DMS153 treated with DMSO at 0.1 percent for 48 hours (cell line): Measurements from ENCODE around the gene ADGRB3.

ENCODE experiments used
- DNase-seq: peaks from one replicate; lab custom pipeline; 2025; ENCODE audit not compliant: unreplicated experiment; lab: John Stamatoyannopoulos, UW

ADGRB3 gene

DNA sequence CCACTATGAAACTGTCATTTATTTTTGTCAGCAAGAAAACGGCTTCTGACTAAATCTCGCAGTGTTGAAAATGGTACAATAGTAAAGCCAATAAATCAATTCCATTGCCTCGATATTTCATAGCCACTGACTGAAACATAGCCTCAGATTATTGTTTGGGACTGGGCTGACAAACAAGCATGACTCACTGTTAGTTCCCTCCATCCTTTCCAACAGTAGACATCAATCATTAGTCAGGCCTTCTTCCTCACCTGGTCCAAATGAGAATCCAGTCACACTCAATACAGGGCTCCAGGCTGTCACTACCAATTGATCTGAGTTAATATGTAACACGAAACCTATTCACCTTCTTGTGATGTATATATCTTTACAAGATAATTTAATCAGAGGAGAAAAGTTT lies 66.1 kb downstream of the ADGRB3 start:
- no peak for DNase-seq

DNA sequence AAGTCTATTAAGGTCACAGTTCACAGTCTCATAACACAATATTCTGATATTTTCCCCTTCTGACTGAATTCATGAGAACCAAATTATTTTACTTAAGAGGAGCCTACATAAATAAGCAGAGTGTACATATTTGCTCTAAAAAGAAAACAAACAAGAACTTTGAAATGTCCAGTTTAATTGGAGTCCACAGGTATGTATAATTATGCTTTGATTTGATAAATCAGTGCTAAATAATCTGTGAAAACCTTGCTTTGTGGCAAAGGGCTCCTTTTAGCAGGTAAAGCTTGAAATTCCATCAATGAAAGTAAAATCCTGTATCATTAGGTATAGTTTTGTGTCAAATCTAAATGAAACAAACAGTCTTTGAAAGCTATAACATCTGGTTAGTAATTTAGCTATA lies 69.4 kb downstream of the ADGRB3 start:
- DNase-seq = no peak

DNA sequence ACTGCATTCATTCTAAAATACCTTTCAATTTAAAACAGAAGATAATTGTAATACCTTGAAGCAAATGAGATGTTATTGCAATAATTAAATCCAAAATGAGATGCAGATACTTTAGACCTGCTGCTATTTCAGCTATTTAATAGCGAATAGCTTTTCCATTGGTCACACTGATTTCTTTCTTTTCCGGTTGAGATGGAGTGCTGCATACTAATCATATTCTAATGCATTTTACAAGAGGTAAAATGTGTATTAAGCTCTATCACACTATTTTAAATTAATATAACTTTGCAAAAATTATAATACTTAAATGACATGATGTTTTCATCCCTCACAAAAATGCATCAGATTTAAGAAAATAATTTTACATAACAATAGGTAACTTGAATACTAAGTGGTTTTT lies 74.0 kb downstream of the ADGRB3 start:
- DNase-seq = no peak

DNA sequence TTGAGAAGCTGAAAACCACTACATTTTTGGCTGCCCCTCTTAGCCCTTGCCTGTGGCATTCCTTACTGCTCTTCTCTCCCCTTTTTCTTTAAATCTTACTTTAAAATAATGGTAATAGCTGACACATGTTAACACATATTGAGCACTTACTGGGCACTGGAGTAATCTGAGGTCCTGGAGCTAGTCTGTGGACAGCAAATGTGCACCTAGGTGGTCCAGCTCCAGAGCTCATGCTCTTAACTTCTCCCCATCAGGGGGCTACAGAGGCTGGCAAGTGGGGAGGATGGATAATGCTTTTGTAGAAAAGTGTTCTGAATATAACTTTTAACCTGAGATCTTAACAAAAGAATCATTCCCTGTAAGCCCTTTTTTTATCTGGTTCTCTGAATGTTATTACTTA lies 74.8 kb downstream of the ADGRB3 start:
- no peak for DNase-seq

DNA sequence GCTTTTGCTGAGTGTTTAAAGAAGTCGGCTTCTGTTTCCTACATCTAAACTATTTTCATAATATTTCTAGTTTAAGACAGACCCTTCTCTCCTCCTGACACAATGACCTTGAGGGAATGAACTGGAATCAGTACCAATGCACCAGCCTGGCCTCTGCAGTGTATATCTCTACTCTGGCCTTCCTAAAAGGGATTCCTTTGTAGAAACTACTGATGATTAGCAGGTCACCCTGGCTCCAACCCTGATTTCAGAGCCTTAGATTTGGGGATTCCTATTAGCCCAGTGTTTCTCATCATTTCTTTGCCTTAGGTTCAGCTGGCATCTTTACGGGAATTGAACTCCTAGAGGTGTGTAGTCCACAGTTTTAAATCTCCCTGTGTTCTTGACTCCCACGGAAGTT lies 75.4 kb downstream of the ADGRB3 start:
- no peak for DNase-seq

DNA sequence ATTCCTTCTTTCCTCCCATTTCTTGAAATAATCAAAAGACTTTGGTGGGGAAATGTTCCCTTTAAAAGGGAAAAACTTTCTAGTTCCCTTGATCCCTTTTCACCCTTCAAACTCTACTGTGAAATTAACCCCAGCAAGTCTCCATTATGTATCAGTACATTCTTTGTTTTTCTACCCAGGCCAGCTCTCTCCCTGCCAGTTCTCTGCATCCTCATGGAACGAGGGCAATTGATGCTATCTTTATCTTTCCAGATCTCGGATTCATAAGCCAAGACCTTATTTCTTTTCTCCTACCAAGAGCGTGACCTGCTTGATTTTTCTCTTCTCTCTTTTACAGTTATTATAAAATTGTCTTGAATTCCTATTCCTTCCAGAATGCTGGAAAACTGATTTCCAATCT lies 75.8 kb downstream of the ADGRB3 start:
- DNase-seq = no peak

DNA sequence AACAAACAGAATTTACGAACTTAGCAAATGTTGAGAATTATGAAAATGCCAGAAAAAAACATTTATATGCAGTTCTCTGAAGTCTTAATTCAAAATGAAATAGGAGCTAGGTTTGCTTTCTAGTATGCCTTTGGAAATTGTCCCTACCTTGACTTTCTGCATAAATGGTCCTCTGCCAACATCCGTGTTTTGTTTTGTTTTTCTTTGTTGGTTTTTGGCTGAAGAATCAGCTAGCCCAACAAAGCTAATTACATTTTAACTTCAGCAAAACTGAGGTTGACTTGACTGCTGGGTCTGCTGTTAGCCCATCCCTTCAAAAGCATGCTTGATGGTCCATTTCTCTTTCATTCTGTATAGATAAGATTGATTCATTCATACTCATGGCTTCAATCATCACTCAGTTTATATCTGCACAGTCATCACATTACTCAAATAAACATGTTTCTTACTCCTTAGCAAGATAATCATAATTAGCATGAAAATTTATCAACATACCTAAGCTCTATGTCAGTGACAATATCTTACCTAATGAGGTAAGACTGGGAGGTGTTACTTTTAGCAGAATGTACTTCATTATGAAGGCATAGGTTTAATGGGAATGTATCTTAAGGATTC lies 76.4 kb downstream of the ADGRB3 start:
- DNase-seq = no peak

DNA sequence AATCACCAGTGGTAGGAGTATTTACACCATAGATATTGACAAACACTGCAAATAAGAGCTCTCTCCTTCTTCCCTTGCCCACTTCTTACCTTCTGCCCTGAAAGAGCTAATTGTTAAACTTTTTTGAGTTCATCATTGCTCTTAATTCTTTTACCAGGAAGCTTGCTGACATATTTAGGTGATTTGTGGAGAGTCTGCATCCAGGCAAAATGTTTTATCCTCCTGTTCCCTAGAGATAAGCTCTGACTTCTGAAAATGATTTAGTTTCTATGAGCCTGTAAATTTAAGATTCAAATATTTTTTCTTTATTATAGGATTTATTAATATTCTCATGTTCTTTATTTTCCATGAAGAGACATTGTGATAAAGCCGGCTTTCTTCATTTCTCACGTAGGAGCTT lies 81.5 kb downstream of the ADGRB3 start:
- no peak for DNase-seq

DNA sequence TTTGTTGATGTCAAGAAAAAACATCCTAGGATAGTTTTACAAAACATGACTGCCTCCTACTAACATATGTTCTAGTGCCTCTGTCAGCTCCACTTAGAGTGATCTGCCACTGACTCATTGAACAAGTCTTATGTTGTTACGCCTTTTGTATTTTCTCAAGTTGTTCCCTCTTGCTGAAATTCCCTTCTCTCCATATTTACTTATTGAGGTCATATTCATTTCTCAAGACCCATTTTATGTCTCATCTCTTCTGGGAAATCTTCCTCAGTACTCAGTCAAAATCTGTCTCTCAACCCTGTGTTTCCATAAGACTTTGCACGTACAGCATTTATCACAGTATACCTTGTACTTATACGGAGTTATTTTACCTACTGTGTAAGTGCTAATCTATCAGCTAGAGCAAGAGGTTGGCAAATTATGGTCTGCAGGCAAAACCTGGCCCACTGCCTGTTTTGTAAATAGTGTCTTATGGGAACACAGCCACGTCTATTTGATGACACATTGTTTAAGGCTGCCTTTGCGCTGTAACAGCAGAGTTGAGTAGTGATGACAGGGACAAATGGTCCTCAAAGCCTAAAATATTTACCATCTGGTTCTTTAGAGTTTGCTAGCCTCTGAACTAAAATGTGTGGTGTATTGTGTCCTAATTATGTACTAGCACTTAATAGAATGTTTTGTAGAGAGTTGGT lies 83.4 kb downstream of the ADGRB3 start:
- DNase-seq = peak; percentile 82

DNA sequence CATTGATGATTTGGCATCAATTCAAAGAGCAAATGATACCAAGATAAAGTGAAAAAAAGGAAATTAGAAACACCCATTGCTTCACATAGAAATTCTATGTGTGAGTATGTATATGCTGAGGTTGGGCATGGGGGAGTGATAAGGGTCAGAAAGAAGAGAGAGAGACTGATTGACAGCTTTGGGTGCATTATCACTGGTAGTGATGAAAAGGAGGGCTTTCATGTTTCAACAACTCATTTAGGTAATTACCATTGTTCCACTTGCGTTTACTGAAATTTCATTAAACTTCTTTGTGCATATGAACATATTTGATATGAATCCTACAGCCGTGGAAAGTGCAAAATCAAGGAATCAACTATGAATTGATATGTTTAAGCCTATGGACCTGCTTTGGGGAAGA lies 84.7 kb downstream of the ADGRB3 start:
- no peak for DNase-seq

DNA sequence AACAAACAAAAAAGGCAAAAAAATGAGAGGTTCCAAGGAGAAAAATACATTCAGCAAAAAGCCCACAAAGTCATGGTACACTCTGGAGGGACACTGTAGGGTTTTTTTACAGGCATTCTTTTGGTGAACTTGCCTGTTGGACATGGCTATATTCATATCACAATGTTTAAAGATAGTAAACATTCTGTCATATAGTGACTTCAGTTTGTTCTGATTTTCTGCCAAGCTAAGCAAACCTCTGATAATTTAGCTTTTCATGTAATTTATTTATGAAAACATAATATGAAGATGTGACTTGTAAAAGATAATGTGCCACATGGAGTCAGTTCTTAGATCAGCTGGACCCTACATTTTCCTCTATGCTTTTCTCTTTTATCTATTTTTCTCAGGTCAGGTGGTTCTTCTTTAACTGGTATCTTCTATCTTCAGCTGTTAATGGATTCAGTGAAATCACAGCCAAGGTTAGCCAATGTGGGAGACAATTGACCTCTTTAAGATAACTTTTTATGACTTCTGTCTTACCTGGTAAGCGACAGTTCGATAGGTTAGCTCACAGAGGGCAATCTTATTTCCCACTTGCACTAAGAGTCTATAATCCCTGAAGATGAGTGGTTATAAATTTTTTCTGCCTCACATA lies 87.9 kb downstream of the ADGRB3 start:
- no peak for DNase-seq

DNA sequence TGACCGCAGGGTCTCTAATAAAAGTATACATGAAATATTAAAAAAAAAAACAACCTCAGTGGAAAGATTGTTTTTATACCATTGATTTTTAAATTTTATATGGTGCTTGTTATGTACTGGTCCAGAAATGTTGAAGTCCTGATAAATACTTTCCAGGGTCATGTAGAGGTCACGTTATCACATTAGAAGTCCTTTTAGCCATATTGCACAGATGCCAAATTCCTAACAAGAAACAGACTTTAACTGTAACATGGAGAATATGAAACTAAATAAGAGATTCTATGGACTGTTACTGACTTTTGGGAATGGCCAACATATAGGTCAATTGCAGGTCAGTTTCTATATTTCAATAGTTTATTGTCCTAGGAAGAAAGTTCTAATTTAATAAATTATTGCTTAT lies 89.0 kb downstream of the ADGRB3 start:
- DNase-seq = no peak

DNA sequence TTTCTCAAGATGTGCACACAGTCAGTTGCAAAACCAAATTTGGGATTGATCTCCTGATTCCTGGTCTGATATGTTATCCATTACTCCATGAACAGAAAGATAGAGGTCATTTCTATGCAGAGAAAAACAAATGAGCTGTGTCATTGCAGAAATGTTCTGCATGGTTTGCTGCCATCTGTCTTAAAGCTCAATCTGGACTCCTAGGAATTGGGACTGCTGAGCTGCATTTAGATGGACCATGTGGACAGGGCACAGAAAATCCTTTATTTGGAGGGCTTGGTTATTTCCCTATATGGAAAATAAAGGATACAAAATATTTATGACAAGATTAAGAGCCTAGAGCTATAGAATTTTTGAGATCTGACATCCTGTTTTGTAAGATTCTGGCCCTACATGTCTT lies 91.3 kb downstream of the ADGRB3 start:
- DNase-seq = no peak

DNA sequence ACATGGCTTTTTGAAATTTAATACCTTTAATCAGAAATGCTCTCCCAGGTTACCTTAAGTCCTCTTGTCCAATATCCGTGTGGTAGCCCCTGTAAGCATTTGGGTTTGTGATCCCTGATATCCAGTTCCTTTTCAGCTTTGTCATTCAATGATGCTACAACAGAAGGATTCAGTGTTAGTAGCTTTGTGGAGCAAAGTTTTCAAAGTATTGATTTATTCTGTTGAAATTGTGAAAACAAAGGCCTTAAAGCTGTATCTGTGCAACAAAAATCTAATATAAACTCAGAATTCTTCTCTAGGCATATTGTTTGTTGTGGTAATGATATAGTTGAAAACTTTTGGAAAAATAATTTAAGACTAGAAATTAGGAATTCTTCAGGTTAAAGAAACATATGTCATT lies 91.9 kb downstream of the ADGRB3 start:
- no peak for DNase-seq

DNA sequence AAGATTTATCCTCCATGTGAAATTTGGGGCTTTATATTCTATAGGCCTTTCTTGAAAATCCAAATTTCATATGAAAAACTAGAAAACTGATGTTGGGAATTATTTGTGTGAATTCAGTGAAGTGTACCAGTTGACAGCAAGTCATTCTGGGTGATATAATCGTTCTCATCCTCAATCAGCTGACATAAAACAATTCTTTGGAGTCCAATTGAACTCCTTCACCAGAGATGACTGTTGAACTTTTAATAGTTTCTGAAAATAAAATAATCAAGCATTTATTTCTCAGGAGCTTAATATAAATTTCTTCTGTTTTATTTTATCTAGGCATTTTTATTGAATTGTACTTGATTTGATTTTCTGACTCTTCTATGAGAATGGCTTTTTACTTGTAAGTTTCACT lies 92.6 kb downstream of the ADGRB3 start:
- no peak for DNase-seq

DNA sequence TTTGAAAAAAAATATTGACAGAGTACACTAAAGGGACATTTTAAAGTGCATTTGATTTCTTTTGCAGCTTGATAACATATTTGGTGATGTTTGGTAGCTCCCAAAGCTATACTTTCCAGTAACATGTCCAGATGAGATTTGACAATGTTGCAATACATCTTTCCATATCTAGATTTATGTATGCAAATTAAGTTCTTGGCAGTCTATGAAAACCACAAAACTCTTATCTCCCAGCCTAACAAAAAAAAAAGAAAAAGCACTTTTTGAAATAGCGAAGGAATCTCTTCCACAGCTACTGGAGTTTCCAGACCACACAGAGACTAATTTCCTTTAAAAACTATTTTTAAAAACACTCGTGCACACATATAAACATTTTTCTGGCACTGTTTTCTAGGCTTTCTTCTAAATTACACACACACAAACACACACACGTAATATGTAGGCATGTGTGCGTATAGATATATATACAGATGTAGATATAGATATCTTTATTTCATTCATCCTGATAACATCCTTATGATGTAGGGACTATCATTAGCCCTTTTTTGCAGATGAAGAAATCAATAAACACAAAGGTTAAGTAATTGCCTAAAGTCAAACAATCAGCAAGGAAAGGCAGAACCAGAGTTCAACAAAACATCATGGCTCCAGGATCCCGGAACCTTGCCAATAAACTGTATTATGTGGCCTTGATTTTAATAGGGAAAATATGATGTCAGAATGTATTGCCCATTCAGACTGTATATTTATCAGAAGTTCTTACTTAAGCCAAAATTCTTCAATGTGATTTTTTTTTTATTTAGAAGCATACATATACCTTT lies 93.3 kb downstream of the ADGRB3 start:
- DNase-seq = no peak

DNA sequence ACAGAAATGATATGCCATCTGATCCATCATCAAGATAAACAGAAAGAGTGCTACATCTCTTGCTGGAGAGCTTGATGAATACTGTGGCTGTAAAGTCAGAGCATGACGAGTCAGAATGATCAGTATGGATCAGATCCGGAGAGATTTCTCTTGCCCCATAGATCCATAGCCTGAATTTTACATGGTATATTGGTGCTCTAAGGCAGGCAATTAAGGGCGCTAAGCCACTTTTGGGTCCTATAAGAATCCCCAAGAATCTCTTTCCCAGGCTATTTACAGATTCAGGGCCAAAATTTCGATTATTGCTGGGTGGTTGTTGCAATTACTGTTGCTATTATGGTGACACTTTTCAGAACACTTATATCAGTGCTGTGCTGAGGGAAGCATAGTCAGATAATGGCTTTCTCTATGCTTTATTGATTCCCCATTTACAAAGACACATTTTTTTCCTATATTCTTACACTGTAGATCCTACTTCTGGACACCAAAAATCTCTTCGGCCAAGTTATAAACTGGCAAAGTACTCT lies 94.4 kb downstream of the ADGRB3 start:
- no peak for DNase-seq

DNA sequence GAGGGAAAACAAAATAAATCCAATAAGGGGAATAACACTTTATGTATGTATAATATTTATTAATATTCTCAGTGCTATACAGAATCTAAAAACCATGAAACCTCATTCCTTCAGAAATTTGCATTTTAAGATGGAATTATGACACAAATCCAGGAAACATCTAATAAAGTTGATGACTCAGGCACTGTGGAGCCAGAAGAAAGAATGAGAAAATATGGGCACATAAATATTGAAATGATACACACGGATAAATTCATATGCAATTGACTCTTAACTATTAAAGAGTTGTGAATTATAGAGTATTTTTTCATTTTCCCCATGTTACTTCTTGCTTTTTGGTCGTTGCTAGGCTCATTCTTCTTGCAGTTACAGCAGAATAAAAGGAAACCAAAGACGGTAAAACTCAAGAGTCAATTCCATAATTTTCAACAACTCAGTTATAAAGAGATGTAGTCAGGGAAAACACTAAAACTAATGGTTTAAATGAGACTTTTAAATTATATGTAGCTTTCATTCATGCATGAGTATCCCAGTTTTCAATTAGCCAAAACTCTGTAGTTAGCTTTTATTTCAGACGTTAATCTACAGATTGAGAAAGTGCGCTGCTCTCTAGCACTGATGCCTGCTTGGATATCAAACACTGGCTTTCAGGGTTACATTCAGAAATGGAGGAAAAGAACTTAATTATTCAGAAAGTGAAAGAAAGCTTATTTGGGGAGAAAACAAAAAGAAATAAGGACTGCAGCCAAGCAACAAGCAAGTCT lies 95.4 kb downstream of the ADGRB3 start:
- no peak for DNase-seq

DNA sequence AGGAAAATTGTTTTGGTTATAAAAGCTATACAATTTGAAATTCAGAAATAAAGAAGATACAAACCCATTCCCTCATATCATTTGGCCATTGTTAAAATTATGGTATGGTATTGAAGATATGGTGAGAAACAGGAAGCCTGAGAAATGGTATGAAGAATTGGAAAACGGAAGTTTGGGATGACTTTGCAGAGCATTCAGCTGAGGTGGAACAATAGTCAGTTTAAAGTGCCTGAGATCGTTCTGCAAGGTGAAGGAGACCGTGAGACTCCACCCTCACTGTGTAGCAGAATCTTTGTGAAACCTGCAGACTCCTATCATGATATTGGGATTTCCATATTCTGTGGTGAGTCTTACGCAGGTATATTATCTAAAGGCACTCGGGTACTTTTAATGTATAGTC lies 97.3 kb downstream of the ADGRB3 start:
- DNase-seq = no peak

DNA sequence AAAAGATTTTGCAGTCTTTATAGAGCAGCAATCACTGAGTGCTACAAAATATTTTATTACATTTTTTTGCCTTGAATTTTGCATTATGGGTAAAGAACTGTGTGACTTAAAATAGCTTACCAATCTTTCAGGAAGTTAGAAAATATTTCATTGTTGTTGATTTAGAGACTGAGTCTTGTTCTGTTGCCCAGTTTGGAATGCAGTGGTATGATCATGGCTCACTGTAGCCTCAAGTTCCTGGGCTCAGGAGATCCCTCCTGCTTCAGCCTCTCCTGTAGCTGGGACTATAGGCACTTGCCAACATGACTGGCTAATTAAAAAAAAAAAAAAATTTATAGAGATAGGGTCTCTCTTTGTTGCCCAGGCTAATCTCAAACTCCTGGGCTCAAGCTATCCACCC lies 100.8 kb downstream of the ADGRB3 start:
- DNase-seq = no peak

DNA sequence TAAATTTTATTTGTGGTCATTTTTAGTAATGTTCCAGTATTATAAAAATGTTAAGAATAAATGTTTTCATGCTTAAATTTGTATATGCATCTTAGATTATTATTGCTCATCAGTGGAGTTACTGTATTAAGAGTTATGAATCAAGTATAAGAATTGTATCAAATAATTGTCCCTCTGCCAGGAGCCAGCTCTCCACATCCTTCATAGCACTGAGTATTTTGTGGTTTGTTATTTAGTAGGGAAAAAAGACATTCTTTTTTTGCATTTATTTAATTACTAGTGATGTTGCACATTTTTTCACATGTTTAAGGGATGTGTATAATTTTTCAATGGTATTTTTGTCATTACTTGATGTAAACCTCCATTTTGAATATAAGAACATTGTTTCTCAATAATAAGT lies 102.0 kb downstream of the ADGRB3 start:
- no peak for DNase-seq
